Keratinocyte (primary cell): ENCODE data around the gene SCAF1.

ENCODE experiments used
- CTCF ChIP-seq, 3 experiments: IDR thresholded peaks in 1 of 3; conservative IDR thresholded peaks in 1 of 3; optimal IDR thresholded peaks in 1 of 3; 2 replicates in 2 of 3; 3 replicates in 1 of 3; pipeline versions ENCODE3 to v1.5.1; 2011; ENCODE audit warnings: low read length in 3 of 3, mild to moderate bottlenecking in 3 of 3, moderate library complexity in 2 of 3, control low read depth in 1 of 3, inconsistent platforms in 1 of 3; ENCODE audit not compliant: insufficient read depth in 2 of 3; ENCODE audit errors: extremely low read depth in 1 of 3
- EZH2 ChIP-seq: IDR thresholded peaks from one replicate; pipeline ENCODE4 v1.6.1; 2012; ENCODE audit warnings: inconsistent platforms, mild to moderate bottlenecking, low read length, moderate library complexity

GRCh38 chr19:49651029-49651819, 9.2 kb downstream of the SCAF1 start:
- TF ChIP-seq CTCF (optimal IDR thresholded peaks at IDR 0.05 in 1 of 3, IDR thresholded peaks at IDR 0.05 in 1 of 3, conservative IDR thresholded peaks at IDR 0.05 in 1 of 3; ENCODE audit: extremely low read depth in 1 of 3, insufficient read depth in 2 of 3, low read length in 3 of 3) = no peak
- no peak for TF ChIP-seq EZH2
